HG02885 (cell line): ENCODE data around the gene TOX2.

Source experiments
- ATAC-seq: cut with Tn5 transposase; IDR thresholded peaks from one replicate; pipeline ENCODE4 v1.9.1; 2021; ENCODE audit warnings: mild to moderate bottlenecking; ENCODE audit not compliant: unreplicated experiment, poor library complexity

The TOX2 gene, protein sequence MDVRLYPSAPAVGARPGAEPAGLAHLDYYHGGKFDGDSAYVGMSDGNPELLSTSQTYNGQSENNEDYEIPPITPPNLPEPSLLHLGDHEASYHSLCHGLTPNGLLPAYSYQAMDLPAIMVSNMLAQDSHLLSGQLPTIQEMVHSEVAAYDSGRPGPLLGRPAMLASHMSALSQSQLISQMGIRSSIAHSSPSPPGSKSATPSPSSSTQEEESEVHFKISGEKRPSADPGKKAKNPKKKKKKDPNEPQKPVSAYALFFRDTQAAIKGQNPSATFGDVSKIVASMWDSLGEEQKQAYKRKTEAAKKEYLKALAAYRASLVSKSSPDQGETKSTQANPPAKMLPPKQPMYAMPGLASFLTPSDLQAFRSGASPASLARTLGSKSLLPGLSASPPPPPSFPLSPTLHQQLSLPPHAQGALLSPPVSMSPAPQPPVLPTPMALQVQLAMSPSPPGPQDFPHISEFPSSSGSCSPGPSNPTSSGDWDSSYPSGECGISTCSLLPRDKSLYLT

DNA sequence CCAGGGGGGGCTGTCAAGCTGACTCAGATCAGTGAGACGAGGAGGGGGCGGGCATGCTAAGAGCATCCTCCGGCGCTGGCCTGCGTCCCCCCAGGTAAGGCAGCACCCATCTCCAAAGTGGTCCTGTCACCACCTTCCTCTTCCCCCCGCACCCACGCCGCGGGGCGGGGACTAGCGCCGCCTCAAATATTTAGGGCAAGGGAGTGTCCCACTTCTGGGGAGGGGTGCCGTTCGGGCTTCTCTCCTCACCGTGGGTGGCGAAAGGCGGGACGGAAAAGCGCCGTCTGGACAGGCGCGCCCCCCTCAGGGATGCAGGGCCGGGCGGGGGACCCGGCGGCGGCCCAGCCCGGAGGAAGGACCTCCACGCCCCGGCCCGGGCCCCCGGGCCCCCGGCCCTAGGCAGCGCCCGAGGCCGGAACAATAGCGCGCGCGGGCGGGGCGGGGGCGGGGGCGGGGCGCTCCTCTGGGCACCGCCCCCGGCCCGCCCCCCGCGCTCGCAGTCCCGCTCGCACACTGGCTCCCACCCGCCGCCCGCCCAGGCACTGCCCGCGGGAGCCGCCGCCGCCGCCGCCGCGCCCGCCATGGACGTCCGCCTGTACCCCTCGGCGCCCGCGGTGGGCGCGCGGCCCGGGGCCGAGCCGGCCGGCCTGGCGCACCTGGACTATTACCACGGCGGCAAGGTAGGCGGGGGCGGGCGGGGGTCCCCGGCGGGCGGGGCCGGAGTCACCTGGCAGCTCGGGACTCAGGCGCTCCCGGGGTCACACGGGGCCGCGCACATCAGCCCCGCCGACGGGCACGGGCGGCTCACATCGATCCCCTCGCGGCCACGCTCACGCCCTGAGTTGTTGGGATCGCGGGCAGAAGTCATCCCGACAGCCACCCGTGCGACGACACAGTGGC lies at the start of gene TOX2:
TOX2 (plus strand) TSS at position 542 of the 900 bp plus-strand sequence; CDS start at position 582, 40 bp downstream.
- peak; percentile 58 for ATAC-seq

DNA sequence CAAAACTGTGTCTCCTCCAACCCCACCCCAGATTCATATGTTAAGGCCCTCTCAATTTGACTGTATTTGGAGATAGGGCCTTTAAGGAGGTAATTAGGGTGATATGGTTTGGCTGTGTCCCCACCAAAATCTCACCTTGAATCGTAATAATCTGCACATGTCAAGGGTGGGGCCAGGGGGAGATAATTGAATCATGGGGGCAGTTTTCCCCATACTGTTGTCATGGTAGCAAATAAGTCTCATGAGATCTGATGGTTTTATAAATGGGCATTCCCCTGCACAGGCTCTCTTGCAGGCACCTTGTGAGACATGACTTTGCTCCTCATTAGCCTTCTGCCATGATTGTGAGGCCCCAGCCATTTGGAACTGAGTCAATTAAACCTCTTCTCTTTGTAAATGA lies 46.6 kb upstream of the TOX2 start:
- no peak for ATAC-seq

DNA sequence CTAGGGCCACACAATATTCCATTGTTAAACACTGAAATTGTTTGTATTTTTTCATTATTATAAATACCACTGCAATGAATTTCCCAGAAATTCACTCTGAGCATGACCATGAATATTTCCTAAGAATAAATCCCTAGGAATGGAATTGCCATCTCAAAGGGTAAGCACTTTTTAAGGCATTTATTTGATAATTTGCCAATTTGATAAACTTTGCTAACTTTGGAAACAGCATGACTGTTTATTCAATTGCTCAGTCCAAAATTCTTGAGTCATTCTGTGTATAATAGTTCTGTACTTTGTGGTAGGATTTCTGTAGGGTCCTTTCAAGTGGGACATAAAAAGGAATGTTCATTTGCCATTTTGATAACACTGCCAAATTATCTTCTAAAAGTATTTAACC lies 44.2 kb upstream of the TOX2 start:
- no peak for ATAC-seq

DNA sequence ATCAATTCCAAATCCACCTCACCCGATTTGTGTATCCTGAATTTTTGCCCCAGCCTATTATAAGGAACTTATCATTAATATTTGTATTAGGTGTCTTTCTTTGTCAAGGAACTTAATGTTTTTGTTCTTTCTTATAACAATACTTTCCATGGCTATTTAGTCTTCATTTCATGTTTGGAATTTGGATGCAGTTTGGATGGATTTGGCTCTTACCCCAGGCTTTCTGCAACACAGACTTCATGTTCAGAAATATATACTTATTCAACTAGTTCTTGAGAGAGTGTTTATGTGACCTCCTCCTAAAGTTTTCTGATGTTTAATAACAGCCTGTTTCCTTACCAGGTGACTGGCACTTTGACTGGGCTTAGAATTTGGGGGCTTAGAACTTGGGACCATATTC lies 35.9 kb upstream of the TOX2 start:
- ATAC-seq: no peak

DNA sequence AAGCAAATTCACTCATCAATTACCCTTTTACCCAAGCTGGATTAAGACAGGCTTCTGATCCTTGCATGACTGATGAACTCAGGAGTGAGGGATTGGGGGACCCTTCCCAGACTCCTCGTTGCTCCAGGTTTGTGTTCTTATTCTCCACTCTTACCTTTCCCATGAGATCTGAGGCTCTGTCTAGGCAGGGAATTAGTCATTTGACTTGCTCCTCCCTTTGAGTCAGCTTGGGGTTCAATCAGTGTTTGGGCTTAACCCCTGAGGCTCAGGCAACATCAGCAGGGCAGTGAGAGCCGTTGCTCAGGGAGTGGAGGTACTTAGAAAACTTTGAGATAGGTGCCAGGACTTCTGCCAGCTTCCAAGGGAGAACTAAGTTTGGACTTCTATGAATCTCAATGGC lies 20.7 kb upstream of the TOX2 start:
- ATAC-seq: no peak

DNA sequence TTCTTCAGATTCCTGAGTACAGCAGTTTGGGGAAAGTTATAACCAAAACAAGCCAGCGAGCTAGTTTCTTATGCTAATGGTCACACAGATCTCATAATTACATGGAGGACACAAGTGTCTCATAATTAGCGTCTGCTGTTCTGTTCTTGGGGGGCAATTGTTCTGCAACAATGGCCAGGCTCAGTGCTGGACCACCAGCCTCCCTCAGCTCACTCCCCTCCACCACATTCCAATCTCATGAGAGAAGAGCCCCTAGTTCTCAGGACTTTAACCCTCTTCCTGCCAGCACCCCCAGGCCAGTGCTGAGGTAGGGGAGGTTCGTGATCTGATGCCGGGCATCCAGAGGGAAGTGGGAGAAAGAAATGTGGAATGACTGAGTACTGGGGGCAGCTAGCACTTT lies 20.2 kb upstream of the TOX2 start:
- ATAC-seq: no peak

DNA sequence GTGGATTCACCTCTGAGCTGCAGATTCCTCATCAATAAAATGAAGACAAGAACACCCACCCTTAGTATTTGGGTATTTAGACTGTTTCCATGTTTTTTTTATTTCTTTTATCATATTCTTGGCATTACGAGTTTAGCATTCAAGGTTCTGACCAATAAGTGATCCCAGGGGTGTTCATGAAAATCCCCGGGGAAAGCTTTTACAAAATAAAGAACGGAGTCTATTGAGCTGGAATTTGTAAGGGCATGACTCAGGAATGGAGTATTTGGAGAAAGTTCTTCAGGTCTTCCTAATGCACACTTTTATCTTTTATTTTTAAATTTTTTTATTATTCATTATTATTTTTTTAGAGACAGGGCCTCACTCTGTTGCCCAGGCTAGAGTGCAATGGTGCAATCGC lies 19.4 kb upstream of the TOX2 start:
- no peak for ATAC-seq

DNA sequence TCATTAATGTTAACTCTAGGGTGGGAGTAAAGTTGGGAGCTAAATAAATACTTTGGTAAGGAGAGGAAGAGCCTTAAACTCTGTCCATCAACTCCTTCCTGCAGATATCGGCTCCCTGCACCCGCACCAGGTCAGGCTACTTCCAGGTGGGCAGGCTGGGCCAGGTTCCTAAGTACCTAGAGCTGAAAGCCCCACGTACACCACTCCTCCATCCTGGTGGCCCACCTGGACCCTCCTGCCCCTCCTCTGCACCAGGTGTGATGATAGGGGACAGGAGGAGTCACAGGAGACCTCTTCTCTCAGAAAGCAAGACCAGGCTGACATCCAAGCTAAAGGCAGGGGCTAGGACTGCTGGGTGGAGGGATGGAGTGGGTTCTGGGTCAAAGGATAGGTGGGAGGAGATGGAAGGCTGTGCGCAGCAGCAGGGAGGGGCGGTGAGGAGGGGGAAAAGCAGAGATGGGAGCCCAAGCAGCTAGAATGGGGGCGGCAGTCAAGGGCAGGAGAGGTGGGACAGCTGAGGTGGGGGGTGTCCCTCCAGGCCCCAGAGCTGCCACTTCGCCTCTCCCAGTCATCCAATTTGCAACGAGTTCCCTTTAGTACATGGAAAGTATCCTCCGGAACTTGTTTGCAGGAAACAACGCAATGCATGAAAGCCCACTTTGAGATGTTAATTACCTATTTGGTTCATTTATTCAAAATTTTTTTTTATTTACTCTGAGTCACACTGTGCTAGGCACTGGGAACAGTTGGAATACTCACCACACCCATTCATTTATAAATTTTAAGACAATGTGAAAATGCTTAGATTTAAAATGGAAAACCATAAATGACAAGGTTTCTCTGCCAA lies 15.2 kb upstream of the TOX2 start:
- ATAC-seq: no peak

DNA sequence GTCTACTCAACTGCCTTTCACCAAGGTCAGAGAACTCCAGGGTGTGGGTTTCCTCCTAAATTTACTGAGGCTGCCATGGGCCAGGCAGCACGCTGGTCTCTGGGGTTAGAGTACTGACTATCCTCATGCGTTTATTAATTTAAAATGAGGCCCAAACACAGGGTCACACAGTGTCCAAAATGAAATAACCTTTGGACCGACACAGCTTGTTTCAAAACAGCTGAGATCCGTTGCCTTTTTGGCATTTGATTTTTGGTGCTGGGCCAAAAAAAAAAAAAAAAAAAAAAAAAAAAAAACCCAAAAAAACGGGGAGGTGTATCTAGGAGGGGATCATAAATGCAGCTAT lies 14.6 kb upstream of the TOX2 start:
- no peak for ATAC-seq

DNA sequence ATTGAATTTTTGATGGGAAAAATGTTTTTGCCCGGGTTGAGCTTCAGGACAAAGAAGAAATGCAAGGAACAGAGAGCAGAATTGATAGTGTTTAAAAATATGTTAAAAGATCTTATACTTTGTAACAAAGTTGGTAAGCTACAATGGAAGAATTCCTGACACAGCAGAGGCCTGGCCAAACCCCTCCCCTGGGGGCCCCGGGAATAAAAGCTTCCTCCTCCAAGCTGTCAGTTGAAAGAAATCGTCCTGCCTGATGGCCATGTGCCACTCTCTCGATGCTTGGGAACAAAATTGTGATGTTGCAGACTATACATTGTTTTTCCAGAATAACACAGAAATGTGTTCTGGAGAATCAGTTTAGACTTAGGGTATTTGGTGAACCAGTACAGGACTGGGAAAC lies 14.2 kb upstream of the TOX2 start:
- no peak for ATAC-seq

DNA sequence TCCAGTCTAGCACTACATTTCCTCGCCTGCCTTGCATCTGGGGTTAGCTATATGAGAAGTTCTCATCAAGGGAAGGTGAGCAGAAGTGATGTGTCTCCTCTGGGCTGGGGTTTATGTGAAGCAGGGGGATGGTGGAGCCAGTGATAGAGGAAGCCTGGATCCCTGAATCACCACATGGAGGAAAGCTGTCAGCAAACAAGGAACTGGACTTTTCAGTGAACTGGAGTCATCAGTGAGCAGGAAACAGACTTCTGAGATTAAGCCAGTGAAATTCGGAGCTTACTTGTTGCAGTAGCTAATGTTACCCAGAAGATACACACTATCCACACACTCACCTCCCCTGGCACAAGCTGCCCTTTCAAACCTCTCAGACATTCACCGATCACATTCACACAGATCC lies 13.4 kb upstream of the TOX2 start:
- no peak for ATAC-seq

DNA sequence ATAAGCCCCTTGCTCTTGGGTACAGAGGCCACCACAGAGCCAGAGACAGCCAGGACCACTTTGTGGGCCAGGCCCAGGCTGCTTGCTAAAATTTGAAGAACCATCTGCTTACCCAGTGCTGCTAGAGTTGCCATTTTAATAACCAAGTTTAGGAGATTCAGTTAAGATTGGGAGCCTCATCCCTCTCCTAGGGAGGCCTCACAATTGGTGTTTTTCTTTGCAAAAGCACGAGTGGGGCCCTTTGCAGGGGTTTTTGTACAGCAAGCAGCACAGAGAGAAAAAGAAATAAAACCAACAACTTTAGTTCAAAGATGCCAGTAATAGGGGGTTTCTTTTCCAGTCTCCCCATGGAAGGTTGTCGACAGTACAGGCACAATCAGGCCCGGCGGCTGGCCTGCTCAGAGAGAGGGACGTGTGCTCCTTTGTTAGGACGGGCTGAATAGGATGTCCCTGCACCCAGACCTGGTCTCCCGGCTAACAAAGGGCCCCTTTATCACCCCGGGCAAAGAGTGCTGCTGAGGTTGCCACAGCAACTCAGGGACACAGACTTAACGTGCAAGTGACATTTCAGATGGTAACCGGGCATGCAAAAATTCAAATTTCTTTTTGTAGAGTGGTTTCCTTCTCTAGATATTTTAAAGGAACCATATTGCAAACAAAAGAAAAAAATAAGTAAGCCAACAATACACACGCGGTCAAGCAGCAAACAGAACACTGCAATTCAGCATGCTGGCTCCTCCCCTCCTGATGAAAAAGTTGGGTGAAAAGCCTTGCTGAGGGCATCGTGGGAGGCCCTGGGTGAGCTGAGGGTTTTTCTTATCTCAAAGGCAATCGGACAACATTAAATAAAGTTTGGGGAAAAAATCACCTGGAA lies 10.5 kb upstream of the TOX2 start:
- no peak for ATAC-seq

DNA sequence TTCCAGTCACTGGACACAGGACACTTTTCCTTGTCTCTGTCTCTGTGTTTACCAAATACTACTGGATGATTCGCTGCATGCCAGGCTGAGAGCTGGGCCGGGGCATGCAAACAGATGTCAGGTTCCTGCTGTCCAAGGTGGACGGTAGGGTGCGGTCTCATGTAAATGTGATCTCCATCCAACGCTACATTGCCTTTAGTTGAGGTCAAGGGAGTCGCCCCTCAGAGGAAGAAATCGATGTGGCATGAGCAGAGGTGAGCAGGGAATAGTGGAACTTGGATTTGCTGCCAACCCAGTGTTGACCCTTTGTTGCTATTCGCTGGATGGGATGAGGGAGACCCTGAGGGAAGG lies 9.8 kb upstream of the TOX2 start:
- no peak for ATAC-seq

DNA sequence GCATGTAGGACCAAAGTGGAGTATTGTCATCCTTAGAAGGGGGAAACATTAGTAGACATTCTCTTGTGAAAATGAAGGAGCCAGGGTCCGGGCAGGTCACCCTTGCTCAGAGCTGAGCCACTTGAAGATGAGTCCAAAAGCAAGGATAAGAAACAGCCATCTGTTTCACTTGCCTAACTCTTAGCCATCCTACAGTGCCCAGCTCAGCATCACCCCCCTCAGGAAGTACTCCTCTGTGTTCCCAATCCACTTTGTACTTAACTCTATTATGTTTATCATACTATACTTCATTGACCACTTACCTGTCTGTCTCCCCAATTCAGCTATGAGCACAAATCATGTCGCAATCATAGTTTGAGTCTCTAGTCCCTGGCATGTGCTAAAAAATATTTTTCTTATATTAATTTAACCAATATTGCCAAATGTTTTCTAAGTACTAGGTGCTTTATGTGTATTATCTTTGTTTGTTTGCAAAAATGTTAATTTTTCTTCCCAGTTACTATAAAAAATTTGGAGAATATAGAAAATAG lies 8.1 kb upstream of the TOX2 start:
- no peak for ATAC-seq

DNA sequence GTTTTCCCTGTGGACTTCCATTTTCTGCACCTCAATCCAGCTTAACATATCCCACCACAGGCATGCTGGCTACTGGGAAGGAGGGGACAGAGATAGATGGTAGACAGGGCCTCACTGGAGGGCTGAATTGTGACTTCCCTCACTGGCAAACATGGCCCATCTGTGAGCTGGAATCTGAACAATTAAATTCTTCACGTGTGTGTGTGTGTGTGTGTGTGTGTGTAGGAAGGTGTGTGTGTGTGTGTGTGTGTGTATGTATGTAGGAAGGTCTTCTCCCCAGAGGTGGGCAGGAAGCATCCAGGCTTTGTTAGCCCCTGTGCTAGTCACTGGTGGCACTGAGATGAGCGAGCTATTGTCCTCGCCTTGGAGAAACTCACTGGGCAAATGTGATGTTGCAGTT lies 5.4 kb upstream of the TOX2 start:
- ATAC-seq: no peak

DNA sequence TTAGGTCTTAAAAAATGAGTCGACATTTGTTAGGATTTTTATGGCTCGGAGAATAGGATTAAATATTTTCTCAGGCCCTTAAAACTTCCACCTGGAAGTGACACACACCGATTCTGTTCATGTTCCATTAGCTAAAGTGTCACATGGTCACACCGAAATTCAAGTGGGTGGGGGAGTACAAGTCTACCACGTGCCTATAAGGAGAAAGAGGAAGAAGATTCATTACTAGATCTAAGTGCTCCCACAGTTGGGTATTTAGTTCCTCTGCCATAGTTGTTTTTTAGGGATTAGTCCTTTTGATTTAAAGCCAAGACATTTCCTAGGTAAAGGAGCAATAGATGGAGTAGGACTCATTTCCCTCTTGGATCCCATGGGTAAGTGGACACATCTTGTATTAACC lies 4.9 kb upstream of the TOX2 start:
- no peak for ATAC-seq

DNA sequence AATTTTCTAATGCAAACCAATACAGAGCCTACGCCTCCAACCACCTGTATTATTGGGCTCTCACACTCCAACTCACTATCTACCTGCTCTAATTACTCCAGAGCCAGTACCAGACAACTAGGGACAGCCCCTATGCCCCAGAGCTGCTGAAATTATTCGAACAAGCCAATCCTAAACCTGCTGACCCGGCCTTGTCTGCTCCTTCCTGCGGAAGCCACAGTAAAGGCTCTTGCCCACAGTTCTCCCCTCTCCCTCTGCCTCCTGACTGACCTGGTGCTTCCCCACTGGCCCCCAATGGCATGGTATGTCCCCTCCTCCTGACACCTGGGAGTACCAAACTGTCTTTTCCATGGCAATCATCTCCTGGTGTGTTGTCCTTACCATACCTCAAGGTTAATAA lies 4.1 kb upstream of the TOX2 start:
- ATAC-seq: no peak

DNA sequence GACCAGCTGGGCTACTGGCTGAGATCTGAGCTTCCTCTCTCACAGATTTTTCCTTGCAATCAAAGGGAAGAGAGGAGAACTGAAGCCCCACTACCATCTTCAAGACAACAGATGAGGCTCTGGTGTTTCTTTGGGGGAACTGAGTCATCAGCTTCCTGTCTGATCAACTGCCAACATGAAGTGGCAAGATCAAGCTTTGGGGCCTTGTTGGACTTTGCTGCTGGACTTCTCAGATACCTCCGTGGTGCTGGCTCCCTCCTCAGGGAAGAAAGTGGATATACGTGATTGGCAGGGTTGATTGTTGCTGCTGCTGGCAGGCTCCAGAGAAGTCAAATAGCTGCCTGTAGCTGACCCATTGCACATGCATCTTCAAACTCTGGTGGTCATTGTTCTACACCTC lies 3.6 kb upstream of the TOX2 start:
- no peak for ATAC-seq

DNA sequence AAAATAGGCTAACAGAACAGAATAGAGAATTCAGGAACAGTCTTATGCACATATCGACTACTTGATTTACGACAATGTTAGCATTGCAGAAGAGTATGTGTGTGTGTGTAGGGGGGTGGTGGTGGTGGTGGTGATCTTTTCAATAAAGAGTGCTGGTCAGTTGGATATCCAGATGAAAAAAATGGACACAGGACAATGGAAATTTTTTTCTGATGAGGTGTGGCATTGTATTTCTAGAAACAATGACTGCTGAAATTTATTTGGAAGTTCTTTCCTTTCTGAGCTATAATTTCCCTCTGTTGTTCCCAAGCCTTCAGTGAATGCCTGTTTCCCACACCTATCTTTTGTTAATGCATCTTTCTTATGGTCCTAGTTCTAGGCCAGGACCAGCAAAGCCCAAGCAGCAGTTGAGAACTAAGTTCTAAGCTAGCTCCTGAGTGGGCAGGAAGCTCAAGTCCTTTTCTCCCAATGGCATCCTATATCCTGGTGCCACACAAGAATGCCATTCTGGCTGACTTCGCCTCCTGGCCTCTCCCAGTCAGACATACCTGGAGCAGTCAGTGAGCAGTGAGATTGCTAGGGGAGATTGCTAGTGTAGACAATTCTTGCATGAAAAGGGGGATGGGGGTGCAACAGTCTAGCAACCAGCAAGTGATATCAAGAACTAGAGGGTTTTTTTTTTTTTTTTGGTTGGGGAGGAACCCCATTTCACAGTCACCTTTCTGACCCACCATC lies 1.2 kb upstream of the TOX2 start:
- no peak for ATAC-seq
